Measurements from ENCODE around the gene PHACTR1.

GRCh38 chr6:13216236-13217014 is 499.9 kb downstream of the PHACTR1 start:
- TF ChIP-seq POLR2AphosphoS5 (IDR thresholded peaks at IDR 0.05; ENCODE audit: insufficient read depth in 1 of 2, low read depth in 1 of 2) (no peak), CTCF (IDR thresholded peaks at IDR 0.05) (no peak), POLR2A (IDR thresholded peaks at IDR 0.05) (no peak)
